ENCODE results near the gene MCFD2.

GRCh38 chr2:46870051-46870839 lies 45.4 kb downstream of the MCFD2 start:
- TF ChIP-seq, protein P1, sequence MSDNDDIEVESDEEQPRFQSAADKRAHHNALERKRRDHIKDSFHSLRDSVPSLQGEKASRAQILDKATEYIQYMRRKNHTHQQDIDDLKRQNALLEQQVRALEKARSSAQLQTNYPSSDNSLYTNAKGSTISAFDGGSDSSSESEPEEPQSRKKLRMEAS (IDR thresholded peaks at IDR 0.05) = no peak
- TF ChIP-seq ZBTB7A (IDR thresholded peaks at IDR 0.05; ENCODE audit: low read depth) = no peak
- TF ChIP-seq FOXM1 (IDR thresholded peaks at IDR 0.05; ENCODE audit: borderline replicate concordance, low read depth) = no peak
- TF ChIP-seq RAD21 (IDR thresholded peaks at IDR 0.05; ENCODE audit: low read depth) = no peak
- TF ChIP-seq REST (IDR thresholded peaks at IDR 0.05; ENCODE audit: low read depth) = no peak

All from Ishikawa (cell line).